HCT116 (cell line): ENCODE data around the gene PCBP3. TPM values are rescaled to one million over a fixed set of nuclear protein-coding genes. Genes with fewer than 3 reads are reported as not detected.

Source experiments
- ATAC-seq: fragments of 200-7000 bp; cut with Tn5 transposase; 2 replicates; pipeline ENCODE4 v1.9.1; 2020; ENCODE audit warnings: mild to moderate bottlenecking, moderate library complexity
- BruUV-seq: library from RNA; stranded (reverse); fragments of 400-500 nt; replicated peaks from 2 replicates; lab custom pipeline; 2021; lab: Mats Ljungman, UMichigan
- CTCF ChIA-PET: fragments of 300-600 bp; sonication (Branson Sonifier 250); formaldehyde crosslinking; loops from one replicate; lab custom pipeline; 2021; ENCODE audit warnings: antibody characterized with exemption; lab: Charles Lee
- POLR2A ChIA-PET: fragments of 300-600, 350-600 bp; sonication (Branson Sonifier 250); formaldehyde crosslinking; loops from one replicate; lab custom pipeline; 2021; ENCODE audit warnings: antibody characterized with exemption; lab: Charles Lee
- RAD21 ChIA-PET, 2 experiments: fragments of 300-600 bp; sonication (Branson Sonifier 250); formaldehyde crosslinking; loops; one replicate each; lab custom pipeline; 2023; ENCODE audit warnings: low total read pairs in 2 of 2; ENCODE audit not compliant: uncharacterized antibody in 2 of 2, unreplicated experiment in 2 of 2, low non-redundant PET in 1 of 2; lab: Charles Lee
- DNase-seq: peaks from one replicate; pipeline ENCODE4 v3.0.0-alpha.2; 2010; ENCODE audit warnings: low read depth, low spot score
- H2AFZ ChIP-seq: fragments of 200-600 bp; shearing (Covaris generic), sonication (generic); 2 replicates; pipeline ENCODE4 v1.6.1; 2017; ENCODE audit warnings: low read depth, mixed run types, mixed read lengths, antibody characterized with exemption, low read length; ENCODE audit not compliant: poor library complexity, severe bottlenecking
- H3K27ac ChIP-seq: 2 replicates; pipeline ENCODE4 v1.5.1; 2012; ENCODE audit warnings: low read depth, low read length
- H3K27me3 ChIP-seq: fragments of 200-600 bp; sonication (generic); 2 replicates; pipeline ENCODE4 v1.6.1; 2016; ENCODE audit warnings: mixed run types, low read length, mixed read lengths; ENCODE audit not compliant: insufficient read depth
- H3K36me3 ChIP-seq, 2 experiments: fragments of 200-500 bp in 1 of 2; fragments of 200-600 bp in 1 of 2; sonication (Bioruptor generic) in 1 of 2; sonication (generic) in 1 of 2; 2 replicates each; pipeline versions ENCODE4 v1.5.1 to v1.6.1; 2014 to 2016; ENCODE audit warnings: low read length in 2 of 2, inconsistent platforms in 1 of 2, mixed read lengths in 1 of 2, mixed run types in 1 of 2; ENCODE audit not compliant: insufficient read depth in 2 of 2, control insufficient read depth in 1 of 2
- H3K4me1 ChIP-seq, 2 experiments: fragments of 200-600 bp in 1 of 2; sonication (generic) in 1 of 2; 2 replicates each; pipeline versions ENCODE4 v1.5.1 to v1.6.1; 2012 to 2017; ENCODE audit warnings: low read length in 2 of 2, inconsistent platforms in 1 of 2, mild to moderate bottlenecking in 1 of 2, mixed read lengths in 1 of 2, mixed run types in 1 of 2, moderate library complexity in 1 of 2; ENCODE audit not compliant: insufficient read depth in 2 of 2, control insufficient read depth in 1 of 2
- H3K4me2 ChIP-seq: fragments of 200-600 bp; sonication (generic); 2 replicates; pipeline ENCODE4 v1.6.1; 2017; ENCODE audit warnings: mixed run types, low read length, mixed read lengths
- H3K4me3 ChIP-seq, 2 experiments: fragments of 200-600 bp in 1 of 2; sonication (generic) in 1 of 2; replicated peaks in 1 of 2; 2 replicates each; pipeline ENCODE4 v1.5.1; 2011 to 2016; ENCODE audit warnings: low read length in 2 of 2, control low read depth in 1 of 2, low read depth in 1 of 2, mild to moderate bottlenecking in 1 of 2, mixed read lengths in 1 of 2, mixed run types in 1 of 2
- H3K79me2 ChIP-seq: fragments of 200-600 bp; sonication (generic); 2 replicates; pipeline ENCODE4 v1.6.1; 2017; ENCODE audit warnings: mild to moderate bottlenecking, mixed run types, low read length, moderate library complexity, mixed read lengths; ENCODE audit not compliant: insufficient read depth
- H3K9ac ChIP-seq: fragments of 200-600 bp; sonication (generic); 2 replicates; pipeline ENCODE4 v1.6.1; 2016; ENCODE audit warnings: low read length, mixed read lengths
- H3K9me2 ChIP-seq: fragments of 200-600 bp; sonication (generic), shearing (Covaris generic); 2 replicates; pipeline ENCODE4 v1.6.1; 2017; ENCODE audit warnings: mixed run types, mild to moderate bottlenecking, moderate library complexity; ENCODE audit not compliant: insufficient read depth
- H3K9me3 ChIP-seq, 2 experiments: fragments of 200-500 bp in 1 of 2; fragments of 200-600 bp in 1 of 2; sonication (Bioruptor generic) in 1 of 2; sonication (generic) in 1 of 2; 2 replicates each; pipeline ENCODE4 v1.6.1; 2014 to 2017; ENCODE audit warnings: low read length in 2 of 2, mixed read lengths in 2 of 2, inconsistent platforms in 1 of 2, low read depth in 1 of 2, mild to moderate bottlenecking in 1 of 2, mixed run types in 1 of 2, moderate library complexity in 1 of 2; ENCODE audit not compliant: control insufficient read depth in 1 of 2, insufficient read depth in 1 of 2
- H4K20me1 ChIP-seq: fragments of 200-600 bp; sonication (generic), shearing (Covaris generic); 2 replicates; pipeline ENCODE4 v1.6.1; 2017; ENCODE audit warnings: mixed run types, mild to moderate bottlenecking, moderate library complexity; ENCODE audit not compliant: insufficient read depth
- ATF3 ChIP-seq: IDR thresholded peaks from 2 replicates; pipeline ENCODE4 v1.6.1; 2012
- CTCF ChIP-seq, 3 experiments: fragments of 200-600 bp in 1 of 3; sonication (generic) in 1 of 3; IDR thresholded peaks in 2 of 3; conservative IDR thresholded peaks in 1 of 3; 2 replicates each; pipeline ENCODE4 v1.5.1; 2012 to 2017; ENCODE audit warnings: low read depth in 2 of 3, low read length in 2 of 3, antibody characterized with exemption in 1 of 3, borderline replicate concordance in 1 of 3, control low read depth in 1 of 3, mild to moderate bottlenecking in 1 of 3, mixed read lengths in 1 of 3, mixed run types in 1 of 3, moderate library complexity in 1 of 3; ENCODE audit not compliant: insufficient read depth in 1 of 3
- FOSL1 ChIP-seq: IDR thresholded peaks from 2 replicates; pipeline ENCODE4 v1.6.1; 2012; ENCODE audit warnings: low read depth
- MAX ChIP-seq: IDR thresholded peaks from 2 replicates; pipeline ENCODE4 v1.6.1; 2012
- POLR2AphosphoS5 ChIP-seq: IDR thresholded peaks from 2 replicates; pipeline ENCODE4 v1.6.1; 2011; ENCODE audit warnings: mild to moderate bottlenecking, low read depth, low read length, moderate library complexity
- RAD21 ChIP-seq: IDR thresholded peaks from 2 replicates; pipeline ENCODE4 v1.6.1; 2012; ENCODE audit warnings: low read depth, mild to moderate bottlenecking
- YY1 ChIP-seq: IDR thresholded peaks from 2 replicates; pipeline ENCODE4 v1.6.1; 2011; ENCODE audit warnings: low read length, low read depth, moderate library complexity, mild to moderate bottlenecking; ENCODE audit not compliant: insufficient replicate concordance; ENCODE audit errors: extremely low read depth
- ZBTB33 ChIP-seq: IDR thresholded peaks from 2 replicates; pipeline ENCODE4 v1.6.1; 2011; ENCODE audit warnings: mild to moderate bottlenecking, low read length, moderate library complexity; ENCODE audit not compliant: insufficient replicate concordance; ENCODE audit errors: extremely low read depth
- ZNF274 ChIP-seq: fragments of 200-500 bp; sonication (Bioruptor generic); IDR thresholded peaks from 2 replicates; pipeline ENCODE4 v1.6.1; 2014; ENCODE audit warnings: mild to moderate bottlenecking, low read depth, low read length, inconsistent platforms
- intact Hi-C: fragments of 100-400 bp; cut with micrococcal nuclease; formaldehyde crosslinking; loops from 2 replicates; pipeline ENCODE4 v1.10.0; 2022
- total RNA-seq: library from RNA; stranded (reverse); gene quantifications from one replicate; pipeline ENCODE4 v1.2.1, GENCODE V29; 2021; ENCODE audit not compliant: unreplicated experiment

Gene PCBP3
- total RNA-seq, 1 experiment from 2014 or later: 3.1 TPM

DNA sequence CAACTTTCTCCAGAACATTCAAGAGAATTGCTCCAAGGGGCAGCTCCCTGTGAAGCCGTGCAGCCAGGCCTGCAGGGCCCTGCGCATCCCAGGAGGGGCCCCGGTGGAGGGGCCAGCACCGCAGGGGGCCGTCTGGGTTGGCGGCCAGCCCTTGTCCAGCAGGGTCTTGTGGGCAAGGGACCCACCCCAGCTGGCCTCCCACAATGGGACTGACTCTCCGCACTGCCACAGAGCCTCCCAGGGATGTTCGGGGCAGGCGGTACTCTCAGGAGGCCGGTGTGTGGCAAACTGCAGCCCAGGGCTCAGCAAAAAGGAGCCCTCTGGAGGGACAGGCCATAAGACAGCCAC lies 269.9 kb downstream of the PCBP3 start (continued):
- TF ChIP-seq CTCF (IDR thresholded peaks at IDR 0.05 in 2 of 3, conservative IDR thresholded peaks at IDR 0.05 in 1 of 3; ENCODE audit: borderline replicate concordance in 1 of 3, insufficient read depth in 1 of 3, low read depth in 2 of 3, low read length in 2 of 3) (no peak), MAX (no peak), FOSL1 (no peak), RAD21 (no peak), YY1 (no peak)
- TF ChIP-seq, all 23 proteins: peak for 0

DNA sequence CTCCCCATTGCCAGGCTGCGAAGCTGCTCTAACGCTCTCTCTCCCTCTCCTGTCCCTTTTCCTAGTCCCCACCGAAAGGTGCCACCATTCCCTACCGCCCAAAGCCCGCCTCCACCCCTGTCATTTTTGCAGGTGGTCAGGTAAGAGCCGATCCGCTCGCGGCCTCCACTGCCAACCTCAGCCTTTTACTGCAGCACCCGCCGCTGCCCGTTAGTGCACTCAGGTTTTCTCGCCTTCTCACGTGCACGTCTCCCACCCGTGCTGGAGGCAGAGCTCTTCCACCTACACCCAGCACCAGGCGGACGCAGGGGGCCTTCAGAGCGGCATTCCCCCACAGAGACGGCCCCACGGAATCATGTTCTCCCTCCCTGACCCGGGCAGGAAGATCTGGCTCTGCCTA lies 270.4 kb downstream of the PCBP3 start:
- Histone ChIP-seq H3K79me2 (no peaks in the 10 kb centered on the region), H3K27me3 (no peaks in the 10 kb centered on the region), H3K36me3 (no peaks in the 10 kb centered on the region)
- ChIA-PET CTCF (no interaction called here), RAD21 (no interaction called here)
- no TSS peak for BruUV-seq
- TF ChIP-seq ZBTB33: no peak
- TF ChIP-seq ZNF274: no peak
- no peak for TF ChIP-seq POLR2AphosphoS5
- TF ChIP-seq ATF3: no peak
- TF ChIP-seq, all 23 proteins: peak for 0
- DNase-seq: no peak
- Histone ChIP-seq H3K4me3 (no peak overlapping the region), H2AFZ (no peak overlapping the region), H3K27ac (no peak overlapping the region), H4K20me1 (no peaks in the 10 kb centered on the region), H3K4me2 (no peak overlapping the region), H3K4me1 (peaks cover 0 to 7% of the 10 kb centered on the region in 2 experiments; a peak in 1 of 4 replicates), H3K9ac (no peak overlapping the region), H3K9me3 (no peaks in the 10 kb centered on the region), H3K9me2 (no peaks in the 10 kb centered on the region)
- POLR2A ChIA-PET: no interaction called here
- no peak for ATAC-seq
- intact Hi-C loops: no loop called here
